ENCODE data around the gene RAD51B.

RAD51B gene

DNA sequence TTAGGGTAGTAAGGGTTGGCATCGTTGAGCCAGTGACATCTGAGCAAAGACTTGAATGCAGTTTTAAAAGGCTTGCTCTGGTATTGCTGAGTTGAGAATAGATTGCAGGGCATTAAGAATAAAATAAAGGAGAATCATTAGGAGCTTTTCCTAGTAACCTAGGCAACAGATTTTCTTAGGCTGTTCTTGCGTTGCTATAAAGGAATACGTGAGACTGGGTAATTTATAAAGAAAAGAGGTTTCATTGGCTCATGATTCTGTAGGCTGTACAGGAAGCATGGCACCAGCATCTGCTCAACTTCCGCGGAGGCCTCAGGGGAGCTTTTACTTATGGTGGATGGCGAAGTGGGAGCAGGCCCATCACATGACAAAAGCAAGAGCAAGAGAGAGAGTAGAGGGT is 97.4 kb downstream of the RAD51B start:
- H2AFZ ChIP-seq (ENCODE audit: low read length) = no peak overlapping the region
- no peak overlapping the region for H3K27ac ChIP-seq (ENCODE audit: low read length)
- no peaks in the 10 kb centered on the region for H3K9me3 ChIP-seq (replicated peaks; ENCODE audit: insufficient read depth, low read length)
- no peaks in the 10 kb centered on the region for H4K20me1 ChIP-seq (ENCODE audit: insufficient read depth, low read length)
- no peak overlapping the region for H3K4me3 ChIP-seq (ENCODE audit: low read length)
- no peaks in the 10 kb centered on the region for H3K9me2 ChIP-seq (replicated peaks; ENCODE audit: insufficient read depth, low read length)
- no peaks in the 10 kb centered on the region for H3K4me1 ChIP-seq (ENCODE audit: low read length)
- H3K36me3 ChIP-seq (replicated peaks; ENCODE audit: insufficient read depth, low read length) = no peaks in the 10 kb centered on the region
- TF ChIP-seq EZH2 (optimal IDR thresholded peaks at IDR 0.05; ENCODE audit: low read depth, low read length) = no peak
- TF ChIP-seq, protein P1, sequence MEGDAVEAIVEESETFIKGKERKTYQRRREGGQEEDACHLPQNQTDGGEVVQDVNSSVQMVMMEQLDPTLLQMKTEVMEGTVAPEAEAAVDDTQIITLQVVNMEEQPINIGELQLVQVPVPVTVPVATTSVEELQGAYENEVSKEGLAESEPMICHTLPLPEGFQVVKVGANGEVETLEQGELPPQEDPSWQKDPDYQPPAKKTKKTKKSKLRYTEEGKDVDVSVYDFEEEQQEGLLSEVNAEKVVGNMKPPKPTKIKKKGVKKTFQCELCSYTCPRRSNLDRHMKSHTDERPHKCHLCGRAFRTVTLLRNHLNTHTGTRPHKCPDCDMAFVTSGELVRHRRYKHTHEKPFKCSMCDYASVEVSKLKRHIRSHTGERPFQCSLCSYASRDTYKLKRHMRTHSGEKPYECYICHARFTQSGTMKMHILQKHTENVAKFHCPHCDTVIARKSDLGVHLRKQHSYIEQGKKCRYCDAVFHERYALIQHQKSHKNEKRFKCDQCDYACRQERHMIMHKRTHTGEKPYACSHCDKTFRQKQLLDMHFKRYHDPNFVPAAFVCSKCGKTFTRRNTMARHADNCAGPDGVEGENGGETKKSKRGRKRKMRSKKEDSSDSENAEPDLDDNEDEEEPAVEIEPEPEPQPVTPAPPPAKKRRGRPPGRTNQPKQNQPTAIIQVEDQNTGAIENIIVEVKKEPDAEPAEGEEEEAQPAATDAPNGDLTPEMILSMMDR (IDR thresholded peaks at IDR 0.05; ENCODE audit: low read length) = no peak
- DNase-seq = no peak
- no peaks in the 10 kb centered on the region for H3F3A ChIP-seq (ENCODE audit: insufficient read depth, low read length)
- no peaks in the 10 kb centered on the region for H3K27me3 ChIP-seq (replicated peaks; ENCODE audit: insufficient read depth, low read length)
- H3K4me2 ChIP-seq (ENCODE audit: low read depth, low read length) = no peak overlapping the region
- H3K9ac ChIP-seq (ENCODE audit: low read length) = no peak overlapping the region
- no peaks in the 10 kb centered on the region for H3K79me2 ChIP-seq (ENCODE audit: low read length)

DNA sequence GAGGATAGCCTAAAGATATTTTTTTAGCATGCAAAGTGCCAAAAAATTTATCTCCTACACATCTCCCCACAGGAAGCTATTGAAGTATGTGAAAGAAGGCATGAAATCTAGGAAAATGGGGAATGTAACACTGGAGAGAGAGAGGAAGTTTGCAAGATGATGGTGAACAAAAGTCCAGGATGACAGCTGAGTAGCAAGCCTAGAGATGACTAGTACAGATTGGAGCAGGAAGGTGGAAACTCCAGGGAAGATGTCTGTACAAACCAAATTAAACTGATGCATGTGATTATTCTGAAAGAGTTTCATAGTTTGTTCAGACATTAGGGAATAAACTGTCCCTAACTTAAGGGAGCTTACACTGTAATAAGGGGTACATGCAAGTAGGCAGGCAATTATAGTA is 99.3 kb downstream of the RAD51B start:
- Histone ChIP-seq H3K9me2 (replicated peaks; ENCODE audit: insufficient read depth, low read length) (no peaks in the 10 kb centered on the region), H3K27me3 (replicated peaks; ENCODE audit: insufficient read depth, low read length) (no peaks in the 10 kb centered on the region), H3K9me3 (replicated peaks; ENCODE audit: insufficient read depth, low read length) (no peaks in the 10 kb centered on the region), H3K79me2 (ENCODE audit: low read length) (no peaks in the 10 kb centered on the region), H3F3A (ENCODE audit: insufficient read depth, low read length) (no peaks in the 10 kb centered on the region), H4K20me1 (ENCODE audit: insufficient read depth, low read length) (no peaks in the 10 kb centered on the region), H3K4me2 (ENCODE audit: low read depth, low read length) (no peak overlapping the region), H3K9ac (ENCODE audit: low read length) (no peak overlapping the region), H3K4me1 (ENCODE audit: low read length) (no peaks in the 10 kb centered on the region), H3K4me3 (ENCODE audit: low read length) (no peak overlapping the region), H3K36me3 (replicated peaks; ENCODE audit: insufficient read depth, low read length) (no peaks in the 10 kb centered on the region), H2AFZ (ENCODE audit: low read length) (no peak overlapping the region), H3K27ac (ENCODE audit: low read length) (no peak overlapping the region)
- TF ChIP-seq, protein P1 (IDR thresholded peaks at IDR 0.05; ENCODE audit: low read length) = no peak
- no peak for TF ChIP-seq EZH2phosphoT487 (IDR thresholded peaks at IDR 0.05; ENCODE audit: low read length)
- no peak for TF ChIP-seq EZH2 (optimal IDR thresholded peaks at IDR 0.05; ENCODE audit: low read depth, low read length)
- DNase-seq = no peak

DNA sequence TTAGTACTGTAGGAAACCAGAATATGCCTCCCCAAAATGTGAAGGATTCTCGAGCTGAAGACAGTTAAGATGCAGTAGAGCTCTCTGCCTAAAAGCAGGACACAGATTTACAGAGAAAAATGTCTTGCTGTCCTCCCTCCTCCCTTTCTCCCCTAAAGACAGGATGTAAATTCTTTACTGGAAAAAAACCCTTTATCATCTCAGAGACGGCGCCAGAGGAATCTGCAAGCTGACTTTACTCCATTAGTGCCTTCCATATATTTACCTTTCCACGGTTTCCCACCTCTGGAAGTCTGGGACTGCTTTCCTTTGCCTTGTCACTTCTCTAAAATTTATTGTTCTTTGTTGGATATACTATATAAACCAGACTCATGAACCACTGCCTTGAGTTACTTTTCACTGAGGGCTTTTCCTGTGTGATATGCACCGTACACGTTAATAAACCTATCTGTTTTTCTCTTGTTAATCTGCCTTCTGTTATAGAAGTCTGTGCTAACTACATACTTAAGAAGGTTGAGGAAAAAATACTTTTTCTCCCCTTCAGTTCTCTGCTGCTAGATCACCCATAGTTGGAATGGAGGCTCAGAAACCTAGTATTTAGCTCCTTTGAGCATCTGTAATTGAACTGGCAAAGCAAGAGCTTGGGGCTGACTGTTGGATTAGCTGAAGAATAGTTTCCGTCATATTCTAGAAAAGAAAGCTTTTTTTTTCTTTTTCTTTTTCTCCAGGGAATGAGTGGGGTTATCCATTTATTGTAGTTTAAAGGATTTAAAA is 99.9 kb downstream of the RAD51B start:
- TF ChIP-seq, protein P1 (IDR thresholded peaks at IDR 0.05; ENCODE audit: low read length) = no peak
- TF ChIP-seq EZH2phosphoT487 (IDR thresholded peaks at IDR 0.05; ENCODE audit: low read length) (no peak), EZH2 (optimal IDR thresholded peaks at IDR 0.05; ENCODE audit: low read depth, low read length) (no peak)
- H4K20me1 ChIP-seq (ENCODE audit: insufficient read depth, low read length) = no peaks in the 10 kb centered on the region

More for the DNA sequence above, 99.9 kb downstream of the RAD51B start:
- no peak overlapping the region for H3K9ac ChIP-seq (ENCODE audit: low read length)
- H3F3A ChIP-seq (ENCODE audit: insufficient read depth, low read length) = no peaks in the 10 kb centered on the region
- H2AFZ ChIP-seq (ENCODE audit: low read length) = no peak overlapping the region
- no peaks in the 10 kb centered on the region for H3K9me3 ChIP-seq (replicated peaks; ENCODE audit: insufficient read depth, low read length)
- no peak overlapping the region for H3K4me3 ChIP-seq (ENCODE audit: low read length)
- H3K27ac ChIP-seq (ENCODE audit: low read length) = no peak overlapping the region
- H3K4me2 ChIP-seq (ENCODE audit: low read depth, low read length) = no peak overlapping the region
- no peaks in the 10 kb centered on the region for H3K79me2 ChIP-seq (ENCODE audit: low read length)
- no peak for DNase-seq
- H3K4me1 ChIP-seq (ENCODE audit: low read length) = no peaks in the 10 kb centered on the region
- H3K27me3 ChIP-seq (replicated peaks; ENCODE audit: insufficient read depth, low read length) = no peaks in the 10 kb centered on the region
- no peaks in the 10 kb centered on the region for H3K9me2 ChIP-seq (replicated peaks; ENCODE audit: insufficient read depth, low read length)
- H3K36me3 ChIP-seq (replicated peaks; ENCODE audit: insufficient read depth, low read length) = no peaks in the 10 kb centered on the region
